KMS-11 (cell line): ENCODE data around the gene ERC2.

Experiments
- H2AFZ ChIP-seq: fragments of 200-600 bp; sonication (generic); 2 replicates; pipeline ENCODE4 v1.6.1; 2016; ENCODE audit warnings: antibody characterized with exemption, mixed run types, low read depth
- H3K27ac ChIP-seq: fragments of 200-600 bp; sonication (generic); 2 replicates; pipeline ENCODE4 v1.6.1; 2016; ENCODE audit warnings: mild to moderate bottlenecking, mixed run types
- H3K27me3 ChIP-seq: fragments of 200-600 bp; sonication (generic); 2 replicates; pipeline ENCODE4 v1.6.1; 2017; ENCODE audit warnings: mild to moderate bottlenecking, low read depth, mixed run types, moderate library complexity; ENCODE audit not compliant: insufficient read depth
- H3K36me3 ChIP-seq: fragments of 200-600 bp; sonication (generic); 2 replicates; pipeline ENCODE4 v1.6.1; 2017; ENCODE audit warnings: mild to moderate bottlenecking, mixed run types; ENCODE audit not compliant: insufficient read depth
- H3K4me1 ChIP-seq: fragments of 200-600 bp; sonication (generic); 2 replicates; pipeline ENCODE4 v1.6.1; 2016; ENCODE audit warnings: mild to moderate bottlenecking, low read depth, mixed run types; ENCODE audit not compliant: poor library complexity, severe bottlenecking
- H3K4me2 ChIP-seq: fragments of 200-600 bp; sonication (generic); 2 replicates; pipeline ENCODE4 v1.7.0; 2016; ENCODE audit warnings: mild to moderate bottlenecking, mixed run types
- H3K4me3 ChIP-seq: fragments of 200-600 bp; sonication (generic); IDR thresholded peaks from 2 replicates; pipeline ENCODE4 v1.6.1; 2017; ENCODE audit warnings: low read depth, low read length, mixed read lengths; ENCODE audit not compliant: insufficient read depth
- H3K79me2 ChIP-seq: fragments of 200-600 bp; sonication (generic); 2 replicates; pipeline ENCODE4 v1.6.1; 2016; ENCODE audit warnings: low read depth, mixed run types; ENCODE audit not compliant: insufficient read depth
- H3K9ac ChIP-seq: fragments of 200-600 bp; sonication (generic); 2 replicates; pipeline ENCODE4 v1.6.1; 2016; ENCODE audit warnings: mild to moderate bottlenecking, mixed run types
- H4K20me1 ChIP-seq: fragments of 200-600 bp; sonication (generic); 2 replicates; pipeline ENCODE4 v1.6.1; 2016; ENCODE audit warnings: mild to moderate bottlenecking, mixed run types; ENCODE audit not compliant: insufficient read depth
- CTCF ChIP-seq: fragments of 200-600 bp; sonication (generic); conservative IDR thresholded peaks from 2 replicates; pipeline ENCODE4 v1.6.1; 2017; ENCODE audit warnings: low read depth, mild to moderate bottlenecking, antibody characterized with exemption, low read length, moderate library complexity, mixed read lengths

ERC2 gene

DNA sequence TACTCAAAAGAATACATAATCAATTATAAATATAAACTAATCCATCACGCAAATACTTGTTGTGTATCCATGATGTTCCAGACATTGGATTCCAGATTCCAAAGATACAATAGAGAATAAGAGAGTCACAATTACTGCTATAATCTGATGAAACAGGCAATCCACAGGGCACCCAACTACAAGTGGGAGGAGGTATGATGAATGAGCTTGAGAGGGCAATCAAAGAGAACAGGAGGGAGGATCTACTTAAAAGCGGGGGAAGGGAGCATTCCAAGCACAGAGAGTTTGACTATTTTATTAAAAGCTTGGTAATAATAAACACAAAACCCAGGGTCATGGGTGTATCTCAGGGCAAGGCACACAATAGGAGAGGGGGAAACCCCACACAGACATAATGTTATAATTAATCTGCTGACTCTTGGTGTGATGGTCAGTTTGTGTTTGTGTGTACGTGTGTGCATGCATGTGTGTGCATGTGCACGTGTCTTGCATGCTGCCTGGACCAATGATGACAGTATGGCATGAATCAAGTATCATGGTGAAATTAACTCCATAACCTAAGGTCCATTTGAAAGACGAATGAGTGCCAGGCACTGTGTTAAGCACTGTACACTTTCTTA is 655.8 kb downstream of the ERC2 start:
- no peak for TF ChIP-seq CTCF
- Histone ChIP-seq H3K27me3 (no peaks in the 10 kb centered on the region), H3K9ac (no peak overlapping the region), H3K36me3 (no peaks in the 10 kb centered on the region), H3K4me3 (no peak overlapping the region), H3K4me1 (no peaks in the 10 kb centered on the region), H3K79me2 (no peaks in the 10 kb centered on the region), H3K4me2 (no peak overlapping the region), H3K27ac (no peak overlapping the region), H2AFZ (no peak overlapping the region), H4K20me1 (no peaks in the 10 kb centered on the region)

- no peaks in the 10 kb centered on the region for H3K36me3 ChIP-seq
- no peak overlapping the region for H3K9ac ChIP-seq
- no peaks in the 10 kb centered on the region for H4K20me1 ChIP-seq
- TF ChIP-seq CTCF = no peak
- no peak overlapping the region for H3K4me3 ChIP-seq
- H3K4me2 ChIP-seq = no peak overlapping the region
- H2AFZ ChIP-seq = no peak overlapping the region
- no peaks in the 10 kb centered on the region for H3K27me3 ChIP-seq
- no peaks in the 10 kb centered on the region for H3K4me1 ChIP-seq
- no peak overlapping the region for H3K27ac ChIP-seq
- no peaks in the 10 kb centered on the region for H3K79me2 ChIP-seq
Observed at GRCh38 chr3:55807210-55807609, 661.1 kb downstream of the ERC2 start.

GRCh38 chr3:55805169-55805568 is 663.1 kb downstream of the ERC2 start:
- Histone ChIP-seq H3K9ac (no peak overlapping the region), H3K4me2 (no peak overlapping the region), H2AFZ (no peak overlapping the region), H3K79me2 (no peaks in the 10 kb centered on the region), H3K4me1 (no peaks in the 10 kb centered on the region), H3K4me3 (no peak overlapping the region), H3K27ac (no peak overlapping the region), H3K36me3 (no peaks in the 10 kb centered on the region), H4K20me1 (no peaks in the 10 kb centered on the region), H3K27me3 (no peaks in the 10 kb centered on the region)
- no peak for TF ChIP-seq CTCF

DNA sequence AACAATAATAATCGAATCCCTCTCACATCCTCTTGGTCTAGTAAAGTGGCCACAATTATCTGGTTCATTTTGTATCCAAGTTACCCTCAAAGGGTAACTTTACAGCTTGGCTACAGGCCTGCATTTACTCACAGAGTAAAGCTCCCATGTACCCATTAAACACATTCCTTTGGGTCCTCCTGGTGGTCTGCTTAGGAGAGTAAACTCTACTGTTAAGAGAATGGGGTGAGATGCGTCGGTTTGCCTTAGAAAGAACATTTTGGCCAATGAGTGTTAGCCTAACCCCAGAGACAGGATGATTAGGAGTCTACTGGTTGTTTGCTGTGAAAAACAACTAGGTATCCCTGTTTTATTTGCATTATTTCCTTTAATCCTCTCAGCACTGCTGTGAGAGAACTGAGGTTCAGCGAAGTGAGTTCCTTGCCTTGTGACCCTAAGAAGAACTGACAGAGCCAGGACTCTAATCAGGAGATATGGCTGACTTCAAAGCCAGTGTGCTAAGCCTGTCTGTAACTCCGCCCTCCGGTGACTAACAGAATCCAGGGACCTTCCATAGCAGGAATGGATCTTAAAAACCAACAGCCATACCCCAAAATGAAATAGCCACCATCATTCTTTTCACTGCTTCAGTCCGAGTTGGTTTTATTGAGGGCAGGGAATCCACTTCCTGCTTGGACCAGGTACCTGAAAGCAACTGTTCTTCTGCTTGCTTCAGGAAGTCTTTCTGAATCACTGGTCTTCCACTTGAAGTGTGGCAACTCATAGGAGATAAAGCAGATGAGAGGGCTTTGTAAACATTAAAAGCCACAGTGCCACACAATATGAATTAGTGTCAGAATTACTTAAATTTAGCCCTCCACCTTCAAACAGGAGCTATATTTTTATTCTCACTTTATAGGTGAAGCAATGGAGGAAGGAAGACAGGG is 663.8 kb downstream of the ERC2 start:
- H3K27ac ChIP-seq = no peak overlapping the region
- no peaks in the 10 kb centered on the region for H3K27me3 ChIP-seq
- no peak overlapping the region for H2AFZ ChIP-seq
- no peak for TF ChIP-seq CTCF
- no peak overlapping the region for H3K9ac ChIP-seq
- H3K36me3 ChIP-seq = no peaks in the 10 kb centered on the region
- no peak overlapping the region for H3K4me3 ChIP-seq
- H3K4me2 ChIP-seq = no peak overlapping the region
- no peaks in the 10 kb centered on the region for H4K20me1 ChIP-seq
- no peaks in the 10 kb centered on the region for H3K4me1 ChIP-seq
- no peaks in the 10 kb centered on the region for H3K79me2 ChIP-seq
